Panc1 (cell line): ENCODE measurements around the gene PSMA7. TPM values are rescaled to one million over a fixed set of nuclear protein-coding genes. Genes with fewer than 3 reads are reported as not detected.

Source experiments
- ATAC-seq: fragments of 200-7000 bp; cut with Tn5 transposase; 2 replicates; pipeline ENCODE4 v1.9.1; 2020; ENCODE audit warnings: mild to moderate bottlenecking, moderate library complexity
- BruUV-seq: library from RNA; stranded (reverse); fragments of 400-500 nt; replicated peaks from 2 replicates; lab custom pipeline; 2021; lab: Mats Ljungman, UMichigan
- CTCF ChIA-PET: fragments of 300-600 bp; sonication (Branson Sonifier 250); formaldehyde crosslinking; loops from one replicate; lab custom pipeline; 2022; ENCODE audit warnings: antibody characterized with exemption; lab: Charles Lee
- POLR2A ChIA-PET: fragments of 300-600 bp; sonication (Branson Sonifier 250); formaldehyde crosslinking; loops from one replicate; lab custom pipeline; 2022; ENCODE audit warnings: antibody characterized with exemption; lab: Charles Lee
- DNase-seq: peaks from one replicate; pipeline ENCODE4 v3.0.0-alpha.2; 2010; ENCODE audit warnings: low read depth, low spot score
- H3K27ac ChIP-seq: 2 replicates; pipeline ENCODE4 v1.5.1; 2011; ENCODE audit warnings: mild to moderate bottlenecking, low read length, inconsistent platforms
- H3K27me3 ChIP-seq: fragments of 200-500 bp; sonication (Bioruptor generic); 2 replicates; pipeline ENCODE4 v1.6.0; 2014; ENCODE audit warnings: low read length, inconsistent platforms; ENCODE audit not compliant: control insufficient read depth, insufficient read depth
- H3K36me3 ChIP-seq: fragments of 200-500 bp; sonication (Bioruptor generic); 2 replicates; pipeline ENCODE4 v1.5.1; 2014; ENCODE audit warnings: inconsistent platforms, mild to moderate bottlenecking, low read length, moderate library complexity; ENCODE audit not compliant: control insufficient read depth, insufficient read depth
- H3K4me1 ChIP-seq: 2 replicates; pipeline ENCODE4 v1.5.1; 2011; ENCODE audit warnings: inconsistent platforms, mild to moderate bottlenecking, low read length, moderate library complexity; ENCODE audit not compliant: control insufficient read depth, insufficient read depth
- H3K4me3 ChIP-seq, 2 experiments: 2 replicates each; pipeline ENCODE4 v1.5.1; 2011 to 2012; ENCODE audit warnings: low read depth in 2 of 2, low read length in 2 of 2, mild to moderate bottlenecking in 2 of 2, inconsistent platforms in 1 of 2, moderate library complexity in 1 of 2
- H3K9me3 ChIP-seq: fragments of 200-500 bp; sonication (Bioruptor generic); 2 replicates; pipeline ENCODE4 v1.5.1; 2014; ENCODE audit warnings: low read depth, mild to moderate bottlenecking, inconsistent platforms, low read length, moderate library complexity; ENCODE audit not compliant: control insufficient read depth, insufficient read depth
- POLR2AphosphoS5 ChIP-seq: IDR thresholded peaks from 2 replicates; pipeline ENCODE4 v1.6.1; 2012; ENCODE audit warnings: mild to moderate bottlenecking, low read depth, low read length, moderate library complexity
- SIN3A ChIP-seq: IDR thresholded peaks from 2 replicates; pipeline ENCODE4 v1.6.1; 2012; ENCODE audit warnings: low read depth, mild to moderate bottlenecking, low read length, moderate library complexity, borderline replicate concordance; ENCODE audit not compliant: insufficient read depth
- TCF7L2 ChIP-seq: IDR thresholded peaks from 2 replicates; pipeline ENCODE4 v1.6.1; 2011; ENCODE audit warnings: mild to moderate bottlenecking, low read depth, low read length, inconsistent platforms
- in situ Hi-C: cut with HindIII; loops from 2 replicates; pipeline ENCODE4 v1.10.0; 2016; ENCODE audit warnings: low sequenced_read_pairs, low pct_unique_long_range_greater_than_20kb
- intact Hi-C: fragments of 100-400 bp; cut with micrococcal nuclease; formaldehyde crosslinking; loops from one replicate; pipeline ENCODE4 v1.10.0; 2022; ENCODE audit not compliant: unreplicated experiment
- total RNA-seq: library from RNA; stranded (reverse); gene quantifications from one replicate; pipeline ENCODE4 v1.2.1, GENCODE V29; 2021; ENCODE audit not compliant: unreplicated experiment
- TF ChIP-seq, protein P1 (sequence below), 2 experiments: IDR thresholded peaks; 2 replicates each; pipeline ENCODE4 v1.6.1; 2011 to 2012; ENCODE audit warnings: low read depth in 2 of 2, control low read depth in 1 of 2, low read length in 1 of 2, mild to moderate bottlenecking in 1 of 2, moderate library complexity in 1 of 2; ENCODE audit not compliant: insufficient read depth in 1 of 2
- TF ChIP-seq, protein P2 (sequence below): fragments of 450-650 bp; IDR thresholded peaks from 2 replicates; pipeline ENCODE4 v1.5.1; 2017; ENCODE audit warnings: mild to moderate bottlenecking

PSMA7 gene
- total RNA-seq, 1 experiment from 2014 or later, result 402 TPM

DNA sequence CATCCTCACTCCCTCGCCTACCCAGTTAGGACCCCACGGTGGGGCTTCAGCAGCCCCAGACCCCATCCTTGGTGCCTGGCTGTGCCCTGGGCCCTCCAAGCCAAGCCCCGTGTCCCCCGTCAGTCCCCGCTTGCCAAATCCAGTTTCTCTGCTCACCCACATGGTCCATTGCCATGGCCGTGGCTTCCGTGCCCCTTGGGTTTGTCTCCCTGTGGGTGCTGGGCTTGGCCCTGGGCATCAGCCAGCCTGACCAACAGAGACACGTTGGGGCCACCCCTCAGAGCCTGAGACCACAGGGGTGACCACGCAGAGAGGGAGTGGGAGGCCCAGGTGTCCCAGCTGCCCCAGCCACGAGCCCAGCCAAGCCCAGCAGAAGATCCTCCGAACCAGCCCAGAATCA, 8.0 kb upstream of the PSMA7 start:
- intact Hi-C loops, result no loop called here
- ATAC-seq (no peak), DNase-seq (no peak)
- in situ Hi-C loops, result no loop called here
- no peaks in the 10 kb centered on the region for H3K9me3 ChIP-seq
- H3K27ac ChIP-seq, result no peak overlapping the region
- no TSS peak for BruUV-seq
- ChIA-PET POLR2A (no interaction called here), CTCF (no interaction called here)
- H3K36me3 ChIP-seq, result no peaks in the 10 kb centered on the region
- peaks cover 22% of the 10 kb centered on the region for H3K4me1 ChIP-seq
- TF ChIP-seq POLR2AphosphoS5 (no peak), TCF7L2 (no peak), SIN3A (no peak)
- TF ChIP-seq, protein P1, sequence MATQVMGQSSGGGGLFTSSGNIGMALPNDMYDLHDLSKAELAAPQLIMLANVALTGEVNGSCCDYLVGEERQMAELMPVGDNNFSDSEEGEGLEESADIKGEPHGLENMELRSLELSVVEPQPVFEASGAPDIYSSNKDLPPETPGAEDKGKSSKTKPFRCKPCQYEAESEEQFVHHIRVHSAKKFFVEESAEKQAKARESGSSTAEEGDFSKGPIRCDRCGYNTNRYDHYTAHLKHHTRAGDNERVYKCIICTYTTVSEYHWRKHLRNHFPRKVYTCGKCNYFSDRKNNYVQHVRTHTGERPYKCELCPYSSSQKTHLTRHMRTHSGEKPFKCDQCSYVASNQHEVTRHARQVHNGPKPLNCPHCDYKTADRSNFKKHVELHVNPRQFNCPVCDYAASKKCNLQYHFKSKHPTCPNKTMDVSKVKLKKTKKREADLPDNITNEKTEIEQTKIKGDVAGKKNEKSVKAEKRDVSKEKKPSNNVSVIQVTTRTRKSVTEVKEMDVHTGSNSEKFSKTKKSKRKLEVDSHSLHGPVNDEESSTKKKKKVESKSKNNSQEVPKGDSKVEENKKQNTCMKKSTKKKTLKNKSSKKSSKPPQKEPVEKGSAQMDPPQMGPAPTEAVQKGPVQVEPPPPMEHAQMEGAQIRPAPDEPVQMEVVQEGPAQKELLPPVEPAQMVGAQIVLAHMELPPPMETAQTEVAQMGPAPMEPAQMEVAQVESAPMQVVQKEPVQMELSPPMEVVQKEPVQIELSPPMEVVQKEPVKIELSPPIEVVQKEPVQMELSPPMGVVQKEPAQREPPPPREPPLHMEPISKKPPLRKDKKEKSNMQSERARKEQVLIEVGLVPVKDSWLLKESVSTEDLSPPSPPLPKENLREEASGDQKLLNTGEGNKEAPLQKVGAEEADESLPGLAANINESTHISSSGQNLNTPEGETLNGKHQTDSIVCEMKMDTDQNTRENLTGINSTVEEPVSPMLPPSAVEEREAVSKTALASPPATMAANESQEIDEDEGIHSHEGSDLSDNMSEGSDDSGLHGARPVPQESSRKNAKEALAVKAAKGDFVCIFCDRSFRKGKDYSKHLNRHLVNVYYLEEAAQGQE (IDR thresholded peaks at IDR 0.05; ENCODE audit: insufficient read depth in 1 of 2, low read depth in 2 of 2, low read length in 1 of 2), result no peak
- TF ChIP-seq, protein P2, sequence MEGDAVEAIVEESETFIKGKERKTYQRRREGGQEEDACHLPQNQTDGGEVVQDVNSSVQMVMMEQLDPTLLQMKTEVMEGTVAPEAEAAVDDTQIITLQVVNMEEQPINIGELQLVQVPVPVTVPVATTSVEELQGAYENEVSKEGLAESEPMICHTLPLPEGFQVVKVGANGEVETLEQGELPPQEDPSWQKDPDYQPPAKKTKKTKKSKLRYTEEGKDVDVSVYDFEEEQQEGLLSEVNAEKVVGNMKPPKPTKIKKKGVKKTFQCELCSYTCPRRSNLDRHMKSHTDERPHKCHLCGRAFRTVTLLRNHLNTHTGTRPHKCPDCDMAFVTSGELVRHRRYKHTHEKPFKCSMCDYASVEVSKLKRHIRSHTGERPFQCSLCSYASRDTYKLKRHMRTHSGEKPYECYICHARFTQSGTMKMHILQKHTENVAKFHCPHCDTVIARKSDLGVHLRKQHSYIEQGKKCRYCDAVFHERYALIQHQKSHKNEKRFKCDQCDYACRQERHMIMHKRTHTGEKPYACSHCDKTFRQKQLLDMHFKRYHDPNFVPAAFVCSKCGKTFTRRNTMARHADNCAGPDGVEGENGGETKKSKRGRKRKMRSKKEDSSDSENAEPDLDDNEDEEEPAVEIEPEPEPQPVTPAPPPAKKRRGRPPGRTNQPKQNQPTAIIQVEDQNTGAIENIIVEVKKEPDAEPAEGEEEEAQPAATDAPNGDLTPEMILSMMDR, result no peak
- no peaks in the 10 kb centered on the region for H3K27me3 ChIP-seq
- H3K4me3 ChIP-seq, result no peak overlapping the region

DNA sequence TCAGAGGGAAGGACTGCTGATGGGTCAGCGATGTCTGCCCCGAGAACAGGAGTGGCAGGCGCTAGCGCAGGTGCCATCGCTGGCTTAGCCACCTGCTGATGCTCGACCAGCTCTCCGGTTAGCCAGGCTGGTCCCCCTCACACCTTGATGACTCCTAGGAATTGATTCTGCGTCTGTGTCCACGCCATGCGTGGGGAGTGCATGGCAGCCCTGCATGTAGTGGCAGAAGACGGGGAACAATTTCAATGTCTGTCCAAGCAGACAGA, 7.0 kb upstream of the PSMA7 start:
- ChIA-PET CTCF (interaction anchor here (0.5 kb wide), 1 partner anchor 13 kb away, joined by 3 read pairs; no protein-coding TSS in a partner anchor), POLR2A (no interaction called here)
- H3K4me1 ChIP-seq, result peaks cover 13% of the 10 kb centered on the region
- in situ Hi-C loops, result no loop called here
- no peaks in the 10 kb centered on the region for H3K36me3 ChIP-seq
- no peaks in the 10 kb centered on the region for H3K27me3 ChIP-seq
- H3K27ac ChIP-seq, result no peak overlapping the region
- no peak for DNase-seq
- no peak overlapping the region for H3K4me3 ChIP-seq
- TF ChIP-seq, protein P1 (IDR thresholded peaks at IDR 0.05; ENCODE audit: insufficient read depth in 1 of 2, low read depth in 2 of 2, low read length in 1 of 2), result no peak
- TF ChIP-seq POLR2AphosphoS5 (no peak), TCF7L2 (no peak), SIN3A (no peak)
- TF ChIP-seq, protein P2, result no peak
- no peak for ATAC-seq
- intact Hi-C loops, result no loop called here
- BruUV-seq, result no TSS peak
- H3K9me3 ChIP-seq, result no peaks in the 10 kb centered on the region
